Sigmoid colon (tissue), 4 donors: ENCODE data around the gene RBP7.

Experiments used
- CTCF ChIP-seq, 4 experiments: fragments of 450-650 bp in 3 of 4; fragments of 200-600 bp in 1 of 4; IDR thresholded peaks; one replicate each; pipeline ENCODE4 v1.5.1; 2016 to 2019; ENCODE audit warnings: antibody characterized with exemption in 4 of 4, mild to moderate bottlenecking in 3 of 4, moderate library complexity in 2 of 4
- EP300 ChIP-seq, 4 donors: sonication (generic); formaldehyde crosslinking; IDR thresholded peaks; one replicate each; pipeline ENCODE4 v1.6.1; 2017; ENCODE audit warnings: antibody characterized with exemption in 4 of 4
- POLR2A ChIP-seq, 2 donors: fragments of 450-650 bp; IDR thresholded peaks; one replicate each; pipeline ENCODE4 v1.6.1; 2016; ENCODE audit warnings: antibody characterized with exemption in 2 of 2, mild to moderate bottlenecking in 2 of 2, moderate library complexity in 2 of 2

- no peak for TF ChIP-seq CTCF (IDR thresholded peaks at IDR 0.05)
- no peak for TF ChIP-seq EP300 (IDR thresholded peaks at IDR 0.05)
- no peak for TF ChIP-seq POLR2A (IDR thresholded peaks at IDR 0.05)
Measured at GRCh38 chr1:10060311-10061100, 63.5 kb downstream of the RBP7 start.
